Activated CD8-positive, alpha-beta memory T cell treated with anti-CD3 and anti-CD28 coated beads for 36 hours (primary cell): Measurements from ENCODE around the gene KIF26B. TPM values are rescaled to one million over a fixed set of nuclear protein-coding genes. Genes with fewer than 3 reads are reported as not detected.

Experiments
- CTCF ChIA-PET: fragments of 350-600 bp; sonication (Branson Sonifier 250); formaldehyde crosslinking; loops from one replicate; lab custom pipeline; 2021; ENCODE audit warnings: antibody characterized with exemption; lab: Charles Lee
- POLR2A ChIA-PET: fragments of 350-600 bp; sonication (Branson Sonifier 250); formaldehyde crosslinking; loops from one replicate; lab custom pipeline; 2021; ENCODE audit warnings: antibody characterized with exemption; lab: Charles Lee
- total RNA-seq, 2 experiments: library from RNA; stranded (reverse); gene quantifications; one replicate each; pipeline ENCODE4 v1.2.3, GENCODE V29; 2021

Gene KIF26B
- under 1 TPM; 0.17 to 0.31 TPM for total RNA-seq

- CTCF ChIA-PET = interaction anchor here (0.5 to 1.7 kb wide), 2 partner anchors 12 to 183 kb away, joined by 3 to 5 read pairs; no protein-coding TSS in a partner anchor
- POLR2A ChIA-PET = interaction anchor here (0.6 kb wide), 1 partner anchor 1997 kb away, joined by 7 read pairs; no protein-coding TSS in a partner anchor
Observed at GRCh38 chr1:245154429-245155271, at the start of gene KIF26B. Gene KIF26B, plus strand, starts transcription at chr1:245154985. Its CDS starts 440 bp downstream, at chr1:245155425.

- ChIA-PET POLR2A (no interaction called here), CTCF (no interaction called here)
Observed at GRCh38 chr1:245105042-245105441, 49.7 kb upstream of the KIF26B start.

- POLR2A ChIA-PET = no interaction called here
- CTCF ChIA-PET = no interaction called here
Observed at GRCh38 chr1:245105815-245106410, 48.9 kb upstream of the KIF26B start.

DNA sequence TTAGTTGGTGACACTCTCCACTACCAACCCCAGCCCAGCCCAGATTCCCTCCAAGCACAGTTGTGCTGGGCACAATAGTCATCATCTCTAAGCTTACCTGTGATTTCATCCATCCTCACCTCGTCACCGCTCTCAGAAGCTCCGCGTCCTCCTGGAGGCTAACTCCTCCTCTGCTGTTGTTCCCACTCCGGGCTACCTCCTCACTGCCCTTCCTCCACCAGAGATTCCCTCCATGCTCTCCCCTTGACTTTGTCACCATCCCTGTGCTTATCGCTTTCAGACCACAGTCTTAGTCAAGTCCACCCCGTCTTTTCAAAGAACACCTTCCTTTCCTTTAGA lies 47.0 kb upstream of the KIF26B start:
- POLR2A ChIA-PET = no interaction called here
- CTCF ChIA-PET = no interaction called here

DNA sequence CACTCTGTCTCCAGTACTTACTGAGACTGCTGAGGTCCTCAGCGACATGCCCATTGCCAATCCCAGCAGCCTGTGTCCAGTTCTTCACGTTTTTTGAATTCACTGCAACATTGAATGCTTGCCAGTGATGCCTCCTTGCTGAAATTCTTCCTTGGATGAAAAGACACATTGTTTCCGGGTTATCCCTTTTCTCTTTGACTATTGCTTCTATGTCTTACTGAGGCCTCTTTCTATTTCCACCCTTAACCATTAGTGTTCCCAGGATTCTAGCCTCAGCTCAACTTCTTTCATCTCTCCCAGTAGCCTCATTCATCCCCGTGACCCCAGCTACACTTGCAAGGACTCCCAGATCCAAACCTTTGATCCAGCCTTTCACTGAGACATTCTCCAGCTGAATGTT lies 46.5 kb upstream of the KIF26B start:
- ChIA-PET POLR2A (no interaction called here), CTCF (no interaction called here)

DNA sequence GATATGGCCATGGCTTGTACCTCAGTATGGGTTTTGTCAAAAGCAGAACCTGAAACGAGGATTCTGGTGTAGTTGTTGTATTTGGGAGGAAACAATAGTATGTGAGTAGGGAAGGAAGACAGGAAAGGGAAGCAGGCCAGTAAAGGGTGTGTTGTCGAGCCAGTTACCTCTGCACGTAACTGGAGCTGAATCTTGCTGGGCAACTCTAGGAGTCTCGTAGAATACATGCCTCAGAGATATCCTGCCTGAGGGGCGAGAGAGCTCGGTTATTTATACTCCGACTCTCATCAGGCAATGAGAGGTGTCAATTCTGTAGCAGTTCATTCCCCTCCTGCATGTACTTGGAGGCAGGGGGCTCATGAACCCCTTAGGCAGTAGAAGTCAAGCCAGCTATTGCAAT lies 45.9 kb upstream of the KIF26B start:
- CTCF ChIA-PET = no interaction called here
- POLR2A ChIA-PET = no interaction called here

DNA sequence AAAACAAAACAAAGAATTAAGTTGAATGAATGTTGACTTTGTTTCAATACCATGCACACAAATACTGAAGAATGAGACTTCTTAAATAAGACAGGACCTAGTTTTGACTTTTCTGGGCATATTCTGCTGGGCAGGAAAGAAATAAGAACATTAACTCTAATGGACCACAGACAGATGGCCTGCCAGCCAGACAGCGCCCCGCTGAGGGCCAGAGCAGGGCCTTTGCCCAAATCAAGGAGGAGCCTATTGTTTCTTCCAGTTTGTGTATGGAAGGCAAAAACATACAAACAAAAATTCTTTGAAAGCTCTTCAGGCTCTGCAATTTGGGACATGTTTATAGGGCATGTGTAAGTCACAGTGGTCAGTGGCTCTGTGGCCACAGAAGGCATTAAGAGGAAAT lies 44.4 kb upstream of the KIF26B start:
- CTCF ChIA-PET = no interaction called here
- POLR2A ChIA-PET = no interaction called here

DNA sequence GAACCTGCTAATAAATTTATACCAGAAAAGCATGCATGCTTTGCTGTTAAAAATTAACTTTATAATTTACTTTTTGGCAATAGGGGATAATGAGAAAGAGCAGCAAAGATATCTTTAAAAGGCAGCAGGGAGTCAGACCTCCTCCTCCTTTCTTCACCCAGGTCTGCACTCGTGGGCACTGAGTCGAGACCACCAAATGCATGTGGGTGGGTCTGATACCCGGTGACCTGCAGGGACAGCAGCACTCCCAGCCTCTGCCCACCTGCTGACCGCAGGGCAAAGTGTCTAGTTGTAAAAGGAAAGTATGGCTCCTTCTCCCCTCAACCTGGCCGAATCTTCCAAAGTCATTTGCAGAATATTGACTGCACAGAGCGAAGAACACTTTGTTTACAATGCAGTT lies 43.7 kb upstream of the KIF26B start:
- ChIA-PET POLR2A (no interaction called here), CTCF (no interaction called here)

GRCh38 chr1:245113649-245114048 lies 41.1 kb upstream of the KIF26B start:
- POLR2A ChIA-PET = no interaction called here
- CTCF ChIA-PET = no interaction called here

DNA sequence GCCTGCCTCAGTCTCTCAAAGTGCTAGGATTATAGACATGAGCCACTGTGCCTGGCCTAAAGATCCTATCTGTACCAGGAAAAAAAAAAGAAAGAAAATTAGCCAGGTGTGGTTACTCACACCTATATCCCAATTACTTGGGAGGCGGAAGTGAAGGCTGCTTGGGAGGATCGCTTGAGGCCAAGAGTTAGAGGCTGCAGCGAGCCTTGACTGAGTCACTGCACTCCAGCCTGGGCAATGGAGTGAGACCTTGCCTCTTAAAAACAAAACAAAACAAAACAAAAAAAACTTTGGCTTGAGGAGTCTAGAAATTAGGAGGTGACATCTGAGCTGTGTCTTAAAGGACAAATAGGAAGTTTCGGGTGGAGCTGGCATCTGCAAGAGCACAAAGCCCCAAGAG lies 38.7 kb upstream of the KIF26B start:
- ChIA-PET POLR2A (no interaction called here), CTCF (no interaction called here)

GRCh38 chr1:245116751-245117150 lies 38.0 kb upstream of the KIF26B start:
- ChIA-PET CTCF (no interaction called here), POLR2A (no interaction called here)

- POLR2A ChIA-PET = no interaction called here
- CTCF ChIA-PET = no interaction called here
Observed at GRCh38 chr1:245118066-245118465, 36.7 kb upstream of the KIF26B start.

- POLR2A ChIA-PET = no interaction called here
- CTCF ChIA-PET = no interaction called here
Observed at GRCh38 chr1:245118806-245119205, 36.0 kb upstream of the KIF26B start.

GRCh38 chr1:245121523-245121922 lies 33.3 kb upstream of the KIF26B start:
- CTCF ChIA-PET = no interaction called here
- POLR2A ChIA-PET = no interaction called here

GRCh38 chr1:245124241-245124640 lies 30.5 kb upstream of the KIF26B start:
- CTCF ChIA-PET = no interaction called here

DNA sequence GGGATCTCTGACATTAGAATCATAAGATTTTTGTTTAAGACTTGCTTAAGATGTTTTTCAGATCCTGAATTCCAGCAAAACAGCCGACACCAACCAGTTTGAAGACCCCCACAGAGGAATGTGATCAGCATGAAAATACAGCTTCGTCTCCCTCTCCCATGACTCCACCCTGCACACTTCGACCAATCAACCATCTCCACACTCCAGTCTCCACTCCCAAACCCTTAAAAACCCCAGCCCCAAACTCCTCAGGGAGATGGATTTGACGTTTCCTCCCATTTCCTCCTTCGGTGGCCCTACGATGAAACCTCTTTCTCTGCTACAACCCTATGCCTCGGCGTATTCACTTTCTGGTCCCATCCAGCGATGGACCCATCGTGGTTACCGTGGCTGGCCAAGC lies 30.1 kb upstream of the KIF26B start:
- POLR2A ChIA-PET = no interaction called here
- CTCF ChIA-PET = no interaction called here

More at GRCh38 chr1:245124241-245124640, 30.5 kb upstream of the KIF26B start:
- POLR2A ChIA-PET = no interaction called here

- CTCF ChIA-PET = no interaction called here
Observed at GRCh38 chr1:245126530-245126929, 28.3 kb upstream of the KIF26B start.

DNA sequence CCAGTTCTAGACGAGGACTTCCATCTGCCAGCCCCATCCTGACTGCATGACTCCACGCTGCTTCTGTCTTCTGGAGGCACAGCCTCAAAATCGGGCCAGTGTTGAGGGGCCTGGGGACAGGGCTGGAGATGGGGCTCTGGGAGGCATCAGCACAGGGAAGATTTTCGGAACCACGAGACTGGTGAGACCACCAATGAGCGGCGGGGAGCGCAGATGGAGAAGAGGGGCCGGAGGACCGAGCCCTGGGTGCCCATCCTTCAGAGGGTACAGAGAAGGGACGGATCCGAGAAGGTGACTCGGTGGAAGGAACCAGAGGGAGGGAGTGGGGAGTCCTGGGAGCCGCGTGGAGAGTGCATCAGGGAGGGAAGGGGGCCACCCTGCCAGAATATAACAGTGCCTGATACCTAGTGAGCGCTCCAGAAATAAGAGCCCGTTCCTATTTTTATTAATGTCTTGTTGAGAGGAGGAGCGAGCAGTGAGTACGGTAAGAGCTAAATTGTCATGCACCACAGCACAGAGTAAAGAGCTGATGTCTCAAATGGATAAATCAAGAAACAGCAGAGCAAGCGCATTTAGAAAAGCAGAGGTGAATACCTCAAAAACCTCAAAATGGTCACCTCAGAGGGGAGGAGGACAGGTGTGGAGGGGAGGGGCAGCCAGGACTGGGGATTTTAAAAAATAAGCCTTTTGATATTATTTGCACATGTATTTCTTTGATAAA lies 26.2 kb upstream of the KIF26B start:
- POLR2A ChIA-PET = no interaction called here

More at GRCh38 chr1:245126530-245126929, 28.3 kb upstream of the KIF26B start:
- POLR2A ChIA-PET = no interaction called here

GRCh38 chr1:245129319-245130240 lies 25.2 kb upstream of the KIF26B start:
- POLR2A ChIA-PET = no interaction called here

More for the DNA sequence above, 26.2 kb upstream of the KIF26B start:
- CTCF ChIA-PET = no interaction called here

More at GRCh38 chr1:245129319-245130240, 25.2 kb upstream of the KIF26B start:
- CTCF ChIA-PET = no interaction called here
